Fibroblast of villous mesenchyme (primary cell): ENCODE measurements around the gene RAB3IL1. TPM values are rescaled to one million over a fixed set of nuclear protein-coding genes. Genes with fewer than 3 reads are reported as not detected.

Experiments used
- DNase-seq: peaks from one replicate; pipeline ENCODE4 v3.0.0-alpha.2; 2010; ENCODE audit warnings: low read depth
- H3K4me3 ChIP-seq: 2 replicates; pipeline ENCODE4 v1.5.1; 2011; ENCODE audit warnings: low read depth, mild to moderate bottlenecking, low read length
- total RNA-seq: library from RNA; depleted of rRNA; stranded (reverse); fragments of >200 nt; gene quantifications from 2 replicates; pipeline ENCODE4 v1.2.3, GENCODE V29; 2012
- TF ChIP-seq, protein P1 (sequence below): IDR thresholded peaks from 2 replicates; pipeline ENCODE4 v1.5.1; 2012; ENCODE audit warnings: low read depth, mild to moderate bottlenecking, low read length; ENCODE audit not compliant: insufficient read depth

RAB3IL1 gene
- total RNA-seq, 1 donor: 6.9 TPM

DNA sequence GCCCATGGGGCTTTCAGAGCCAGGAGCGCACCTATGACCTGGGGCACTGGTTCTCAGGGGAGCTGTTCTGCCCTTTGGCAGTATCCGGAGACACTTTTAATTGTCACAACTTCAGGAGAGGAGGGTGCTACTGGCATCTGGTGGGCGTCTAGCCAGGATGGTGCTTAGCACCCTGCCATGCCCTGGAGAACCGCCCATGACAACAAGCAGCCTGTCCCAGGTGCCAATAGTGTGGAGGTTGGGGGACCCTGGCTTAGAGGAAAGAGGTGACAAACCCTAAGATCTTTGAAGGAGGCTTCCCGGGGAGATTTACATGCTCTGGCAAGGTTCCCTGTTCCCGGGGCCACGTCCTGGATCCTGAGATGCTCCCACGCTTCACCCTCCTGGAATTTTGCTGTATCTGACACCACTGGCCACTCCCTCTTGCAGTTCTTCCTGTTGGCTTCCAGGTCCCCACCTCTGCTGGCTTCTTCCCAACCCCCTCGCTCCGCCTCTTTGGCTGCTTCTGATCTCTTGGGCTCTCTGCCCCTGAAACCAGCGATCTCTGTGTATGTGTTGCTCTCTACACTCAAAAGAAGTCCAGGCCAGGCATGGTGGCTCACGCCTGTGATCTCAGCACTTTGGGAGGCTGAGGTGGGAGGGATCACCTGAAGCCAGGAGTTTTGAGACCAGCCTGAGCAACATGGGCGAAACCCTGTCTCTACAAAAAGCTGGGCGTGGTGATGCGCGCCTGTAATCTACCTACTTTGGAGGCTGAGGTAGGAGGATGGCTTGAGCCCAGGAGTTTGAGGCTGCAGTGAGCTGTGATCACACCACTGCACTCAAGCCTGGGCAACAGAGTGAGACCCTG lies 57.1 kb downstream of the RAB3IL1 start:
- DNase-seq: peak; percentile 8
- no peak overlapping the region for H3K4me3 ChIP-seq
- TF ChIP-seq, protein P1, sequence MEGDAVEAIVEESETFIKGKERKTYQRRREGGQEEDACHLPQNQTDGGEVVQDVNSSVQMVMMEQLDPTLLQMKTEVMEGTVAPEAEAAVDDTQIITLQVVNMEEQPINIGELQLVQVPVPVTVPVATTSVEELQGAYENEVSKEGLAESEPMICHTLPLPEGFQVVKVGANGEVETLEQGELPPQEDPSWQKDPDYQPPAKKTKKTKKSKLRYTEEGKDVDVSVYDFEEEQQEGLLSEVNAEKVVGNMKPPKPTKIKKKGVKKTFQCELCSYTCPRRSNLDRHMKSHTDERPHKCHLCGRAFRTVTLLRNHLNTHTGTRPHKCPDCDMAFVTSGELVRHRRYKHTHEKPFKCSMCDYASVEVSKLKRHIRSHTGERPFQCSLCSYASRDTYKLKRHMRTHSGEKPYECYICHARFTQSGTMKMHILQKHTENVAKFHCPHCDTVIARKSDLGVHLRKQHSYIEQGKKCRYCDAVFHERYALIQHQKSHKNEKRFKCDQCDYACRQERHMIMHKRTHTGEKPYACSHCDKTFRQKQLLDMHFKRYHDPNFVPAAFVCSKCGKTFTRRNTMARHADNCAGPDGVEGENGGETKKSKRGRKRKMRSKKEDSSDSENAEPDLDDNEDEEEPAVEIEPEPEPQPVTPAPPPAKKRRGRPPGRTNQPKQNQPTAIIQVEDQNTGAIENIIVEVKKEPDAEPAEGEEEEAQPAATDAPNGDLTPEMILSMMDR: no peak

DNA sequence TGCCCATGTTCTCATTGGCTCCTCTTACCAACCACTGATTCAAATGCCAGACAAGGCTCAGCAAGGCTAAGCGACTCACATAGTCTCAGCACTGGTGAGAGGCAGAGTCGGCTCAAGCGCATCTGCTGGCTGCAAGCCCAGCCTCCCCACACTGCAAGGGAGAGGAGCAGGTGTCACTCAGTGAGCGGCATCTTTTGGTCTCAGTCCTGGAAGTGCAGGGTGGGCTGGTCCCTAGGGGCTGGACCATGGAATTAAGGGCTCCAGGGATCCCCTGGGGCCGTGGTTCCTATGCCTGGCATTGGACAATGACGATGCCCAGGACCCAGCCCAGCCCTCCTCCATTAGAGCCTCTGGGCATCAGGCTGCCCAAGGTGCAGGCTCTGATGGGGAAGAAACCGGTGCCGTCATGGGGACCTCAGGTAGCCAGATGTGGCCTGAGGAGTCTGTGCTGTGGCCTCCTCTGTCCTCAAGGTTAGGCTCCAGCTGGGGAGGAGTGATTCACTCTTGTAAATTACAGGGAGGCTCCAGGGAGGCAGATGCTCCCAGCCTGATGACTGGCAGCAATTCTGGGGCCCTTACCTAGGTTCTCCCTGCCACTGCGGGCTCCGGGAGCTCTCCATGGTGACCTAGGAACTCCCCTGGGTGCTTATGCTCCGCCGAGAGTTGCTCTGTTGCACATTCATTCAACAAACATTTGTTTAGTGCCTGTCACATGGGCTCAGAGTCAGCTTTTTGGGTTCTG lies 61.3 kb downstream of the RAB3IL1 start:
- no peak overlapping the region for H3K4me3 ChIP-seq
- DNase-seq: no peak
- TF ChIP-seq, protein P1: no peak

DNA sequence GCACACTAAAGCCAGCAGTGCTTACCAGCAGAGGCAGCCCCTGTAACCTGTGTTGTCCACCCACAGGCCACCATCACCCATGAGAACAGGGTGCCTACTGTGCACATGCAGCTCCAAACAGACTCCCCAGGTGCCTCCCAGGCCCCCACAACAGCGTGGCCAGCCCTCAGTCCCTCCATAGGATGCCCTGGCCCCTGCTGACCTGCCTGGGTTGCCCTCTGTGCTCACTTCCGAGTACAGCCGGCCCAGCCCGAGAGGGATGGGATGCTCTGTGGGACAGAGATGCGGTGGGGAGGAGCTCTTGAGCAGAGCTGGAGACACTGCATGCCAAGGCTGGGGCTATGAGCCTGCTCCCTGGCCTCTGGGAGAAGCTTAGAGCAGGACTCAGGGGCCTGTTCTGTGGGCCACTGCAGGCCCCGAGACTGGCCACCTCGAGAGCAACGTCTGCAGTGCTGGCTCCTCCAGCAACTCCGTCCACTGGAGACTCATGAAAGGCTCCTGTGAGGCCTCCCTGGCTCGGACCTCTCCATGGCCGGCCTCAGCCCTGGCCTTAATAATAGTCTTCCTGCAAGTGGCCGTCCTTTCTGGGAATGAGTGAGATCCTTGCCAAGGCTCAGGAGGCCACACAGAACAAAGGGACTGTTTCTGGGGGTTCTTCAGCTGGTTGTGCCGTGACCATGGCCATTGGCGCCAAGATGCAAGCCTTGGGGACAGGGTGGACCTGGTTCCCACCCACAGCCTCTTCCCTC lies 62.2 kb downstream of the RAB3IL1 start:
- TF ChIP-seq, protein P1: no peak
- no peak overlapping the region for H3K4me3 ChIP-seq
- no peak for DNase-seq

DNA sequence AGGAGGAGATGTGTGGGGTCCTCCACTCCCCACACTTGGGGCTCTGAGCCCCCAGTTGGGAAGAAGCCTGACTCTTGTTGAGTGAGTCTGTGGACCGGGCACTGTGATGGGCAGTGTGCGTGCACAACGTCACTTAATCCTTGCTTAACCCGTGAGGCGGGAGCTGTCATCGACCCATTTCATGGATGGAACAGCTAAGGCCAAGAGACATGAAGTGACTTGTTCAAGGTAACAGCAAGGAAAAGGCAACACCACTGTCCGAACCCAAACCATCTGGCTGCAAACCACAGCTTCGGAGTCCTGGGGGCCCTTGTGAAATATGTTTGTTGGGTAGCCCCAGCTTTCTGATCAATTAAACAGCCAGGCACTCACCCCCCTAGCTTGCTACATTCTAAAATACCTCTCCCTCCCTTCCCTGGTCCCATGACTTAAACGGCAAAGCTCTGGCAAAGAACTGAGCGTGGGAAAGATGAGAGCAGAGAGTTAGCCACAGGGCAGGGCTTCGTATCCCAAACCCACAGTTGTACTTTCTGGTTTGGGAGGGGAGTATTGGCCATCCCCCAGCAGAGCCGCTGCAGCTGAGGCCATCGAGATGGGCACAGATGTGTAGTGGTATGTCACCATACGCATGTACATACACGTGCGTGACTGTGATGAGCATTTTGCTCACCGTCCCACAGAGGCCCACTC lies 63.0 kb downstream of the RAB3IL1 start:
- DNase-seq: no peak
- TF ChIP-seq, protein P1: no peak

DNA sequence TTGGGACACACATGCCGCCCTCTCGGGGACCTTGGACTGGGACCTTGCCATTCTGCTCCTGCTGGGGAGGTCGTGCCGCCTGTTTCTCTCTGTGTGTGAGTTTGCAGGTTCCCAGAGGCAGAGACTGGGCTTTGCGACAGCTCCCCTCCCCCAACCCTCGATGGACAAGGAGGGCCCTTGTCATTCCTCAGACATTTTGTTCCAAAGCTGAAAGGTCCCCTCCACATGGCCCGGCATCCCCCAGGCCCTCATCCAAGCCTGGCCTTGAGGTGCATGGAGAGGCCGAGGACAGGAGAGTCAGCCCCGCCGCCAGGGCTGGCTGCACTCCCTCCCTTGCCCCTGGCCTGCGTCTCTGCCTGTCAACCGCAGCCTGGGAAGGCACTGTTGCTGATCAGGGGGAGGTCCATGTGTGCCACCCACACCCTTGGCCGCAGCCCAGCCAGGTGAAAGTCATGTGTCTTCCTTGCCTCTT lies 63.6 kb downstream of the RAB3IL1 start:
- TF ChIP-seq, protein P1: no peak
- no peak for DNase-seq
- H3K4me3 ChIP-seq: no peak overlapping the region

More for the DNA sequence above, 63.0 kb downstream of the RAB3IL1 start:
- H3K4me3 ChIP-seq: no peak overlapping the region

DNA sequence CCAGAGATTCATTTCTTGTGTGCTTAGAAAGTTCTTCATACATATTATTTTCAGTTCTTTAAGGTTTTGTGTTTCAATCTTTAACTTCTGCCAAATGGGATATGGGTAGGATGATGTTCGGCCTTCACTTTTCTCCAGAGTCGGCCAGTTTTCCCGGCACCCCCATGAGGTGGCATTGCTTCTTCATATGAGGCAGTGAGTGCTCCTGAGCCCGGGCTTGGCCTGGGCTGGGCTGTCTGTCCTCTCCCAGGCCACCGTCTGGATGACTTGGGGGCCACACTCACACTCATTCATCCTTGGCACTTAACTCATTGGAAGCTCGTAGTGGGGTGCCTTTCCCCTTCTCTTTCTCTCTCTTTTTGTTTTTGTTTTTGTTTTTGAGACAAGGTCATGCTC lies 65.5 kb downstream of the RAB3IL1 start:
- H3K4me3 ChIP-seq: no peak overlapping the region
- no peak for DNase-seq
- TF ChIP-seq, protein P1: no peak
